T-helper 17 cell (primary cell): Measurements from ENCODE around the gene ILF3. TPM values are rescaled to one million over a fixed set of nuclear protein-coding genes. Genes with fewer than 3 reads are reported as not detected.
A peak's percentile ranks its signal among the peaks of the same experiment; 100 is the strongest.
"Not testable (repeated sequence)": the region's sequence is repeated elsewhere in the genome, so short reads cannot be mapped to it uniquely, and the experiment has no call there.

Experiments used
- ATAC-seq: fragments of 150-1000 bp; cut with Tn5 transposase; 2 replicates; pipeline ENCODE4 v1.10.0; 2021; ENCODE audit warnings: mild to moderate bottlenecking, moderate library complexity
- DNase-seq, 3 donors: peaks; one replicate each; pipeline versions ENCODE4 v3.0.0 to v3.0.0-alpha.2; 2020 to 2021
- H3K9me3 ChIP-seq: one replicate; pipeline ENCODE4 v1.7.0; 2013; ENCODE audit warnings: low read length, mild to moderate bottlenecking; ENCODE audit not compliant: control insufficient read depth, poor library complexity, severe bottlenecking
- H3K27ac Mint-ChIP-seq: one replicate; pipeline ENCODE4 v1.8.0; 2022; ENCODE audit warnings: mild to moderate bottlenecking, moderate library complexity, mixed read lengths
- H3K27me3 Mint-ChIP-seq: one replicate; pipeline ENCODE4 v1.8.0; 2022; ENCODE audit warnings: mixed read lengths
- H3K36me3 Mint-ChIP-seq: one replicate; pipeline ENCODE4 v1.8.0; 2022; ENCODE audit warnings: low read depth, mixed read lengths
- H3K4me1 Mint-ChIP-seq: one replicate; pipeline ENCODE4 v1.8.0; 2022; ENCODE audit warnings: mild to moderate bottlenecking, mixed read lengths
- H3K4me3 Mint-ChIP-seq: one replicate; pipeline ENCODE4 v1.8.0; 2022; ENCODE audit warnings: mild to moderate bottlenecking, moderate library complexity, mixed read lengths
- total RNA-seq, 4 donors: library from RNA in 2 of 4; stranded (reverse) in 2 of 4; gene quantifications; one replicate each; pipeline ENCODE4 v1.2.3 and lab custom pipeline; 2022 to 2026

ILF3 gene
- total RNA-seq, 2 donors from 2014 or later = 428 to 456 TPM

- ATAC-seq = no peak
- Mint-ChIP-seq H3K27me3 (no peaks in the 10 kb centered on the region), H3K27ac (peak overlapping the region; percentile 76), H3K4me3 (no peak overlapping the region), H3K36me3 (no peaks in the 10 kb centered on the region), H3K4me1 (peaks cover 23% of the 10 kb centered on the region)
- no peak for DNase-seq
- H3K9me3 ChIP-seq = no peaks in the 10 kb centered on the region
Measured at GRCh38 chr19:10670876-10671804, 17.0 kb downstream of the ILF3 start.

GRCh38 chr19:10671922-10672321 lies 17.8 kb downstream of the ILF3 start:
- not testable (repeated sequence) for H3K36me3 Mint-ChIP-seq, ATAC-seq, H3K27ac Mint-ChIP-seq, H3K27me3 Mint-ChIP-seq, H3K4me3 Mint-ChIP-seq, DNase-seq, H3K9me3 ChIP-seq
- peaks cover 21% of the 10 kb centered on the region for H3K4me1 Mint-ChIP-seq

- not testable (repeated sequence) for H3K27ac Mint-ChIP-seq, H3K4me1 Mint-ChIP-seq, ATAC-seq, H3K9me3 ChIP-seq, H3K36me3 Mint-ChIP-seq, H3K27me3 Mint-ChIP-seq, DNase-seq
- H3K4me3 Mint-ChIP-seq = peak overlapping the region; percentile 50
Measured at GRCh38 chr19:10675214-10675613, 21.1 kb downstream of the ILF3 start.

GRCh38 chr19:10677751-10678150 lies 23.6 kb downstream of the ILF3 start:
- ATAC-seq (no peak), DNase-seq (no peak)
- Mint-ChIP-seq H3K36me3 (peaks cover 3% of the 10 kb centered on the region), H3K4me1 (no peaks in the 10 kb centered on the region), H3K27ac (peak overlapping the region; percentile 67), H3K4me3 (no peak overlapping the region), H3K27me3 (no peaks in the 10 kb centered on the region)
- no peaks in the 10 kb centered on the region for H3K9me3 ChIP-seq

GRCh38 chr19:10678813-10679212 lies 24.7 kb downstream of the ILF3 start:
- no peak overlapping the region for H3K4me3 Mint-ChIP-seq

GRCh38 chr19:10679743-10680142 lies 25.6 kb downstream of the ILF3 start:
- no peaks in the 10 kb centered on the region for H3K9me3 ChIP-seq
- Mint-ChIP-seq H3K4me1 (no peaks in the 10 kb centered on the region), H3K36me3 (peaks cover 3% of the 10 kb centered on the region), H3K27me3 (no peaks in the 10 kb centered on the region), H3K27ac (no peak overlapping the region), H3K4me3 (no peak overlapping the region)
- peak; percentile 11 for ATAC-seq
- DNase-seq = no peak

More at GRCh38 chr19:10678813-10679212, 24.7 kb downstream of the ILF3 start:
- Mint-ChIP-seq H3K36me3 (peaks cover 3% of the 10 kb centered on the region), H3K27ac (peak overlapping the region; percentile 67), H3K27me3 (no peaks in the 10 kb centered on the region), H3K4me1 (no peaks in the 10 kb centered on the region)
- no peak for DNase-seq
- H3K9me3 ChIP-seq = no peaks in the 10 kb centered on the region
- ATAC-seq = no peak

- Mint-ChIP-seq H3K36me3 (peaks cover 3% of the 10 kb centered on the region), H3K4me3 (peak overlapping the region; percentile 45), H3K27me3 (no peaks in the 10 kb centered on the region), H3K4me1 (no peaks in the 10 kb centered on the region), H3K27ac (peak overlapping the region; percentile 80)
- ATAC-seq (no peak), DNase-seq (no peak)
- H3K9me3 ChIP-seq = no peaks in the 10 kb centered on the region
Measured at GRCh38 chr19:10680545-10681135, 26.5 kb downstream of the ILF3 start.

GRCh38 chr19:10681658-10682057 lies 27.5 kb downstream of the ILF3 start:
- no peak for ATAC-seq
- no peak for DNase-seq
- H3K36me3 Mint-ChIP-seq = peaks cover 3% of the 10 kb centered on the region
- H3K4me1 Mint-ChIP-seq = no peaks in the 10 kb centered on the region
- H3K27ac Mint-ChIP-seq = peak overlapping the region; percentile 80
- no peaks in the 10 kb centered on the region for H3K9me3 ChIP-seq
- peak overlapping the region; percentile 3 for H3K4me3 Mint-ChIP-seq
- H3K27me3 Mint-ChIP-seq = no peaks in the 10 kb centered on the region

- DNase-seq (no peak), ATAC-seq (no peak)
- Mint-ChIP-seq H3K27ac (peak overlapping the region; percentile 80), H3K27me3 (no peaks in the 10 kb centered on the region), H3K4me3 (no peak overlapping the region), H3K4me1 (no peaks in the 10 kb centered on the region), H3K36me3 (peaks cover 3% of the 10 kb centered on the region)
- no peaks in the 10 kb centered on the region for H3K9me3 ChIP-seq
Measured at GRCh38 chr19:10682397-10683063, 28.4 kb downstream of the ILF3 start.

- Mint-ChIP-seq H3K27me3 (no peaks in the 10 kb centered on the region), H3K27ac (peak overlapping the region; percentile 41), H3K36me3 (peaks cover 3% of the 10 kb centered on the region)
Measured at GRCh38 chr19:10683064-10683426, 28.9 kb downstream of the ILF3 start.

GRCh38 chr19:10683582-10683981 lies 29.4 kb downstream of the ILF3 start:
- Mint-ChIP-seq H3K4me1 (no peaks in the 10 kb centered on the region), H3K36me3 (peaks cover 3% of the 10 kb centered on the region), H3K27ac (peak overlapping the region; percentile 41), H3K27me3 (no peaks in the 10 kb centered on the region), H3K4me3 (no peak overlapping the region)
- no peaks in the 10 kb centered on the region for H3K9me3 ChIP-seq
- ATAC-seq (no peak), DNase-seq (no peak)

More at GRCh38 chr19:10683064-10683426, 28.9 kb downstream of the ILF3 start:
- DNase-seq (no peak), ATAC-seq (no peak)
- H3K9me3 ChIP-seq = no peaks in the 10 kb centered on the region
- Mint-ChIP-seq H3K4me1 (no peaks in the 10 kb centered on the region), H3K4me3 (no peak overlapping the region)

GRCh38 chr19:10685210-10685609 lies 31.1 kb downstream of the ILF3 start:
- no peak overlapping the region for H3K4me3 Mint-ChIP-seq
- DNase-seq (no peak), ATAC-seq (no peak)
- H3K36me3 Mint-ChIP-seq = peaks cover 3% of the 10 kb centered on the region
- peak overlapping the region; percentile 41 for H3K27ac Mint-ChIP-seq
- no peaks in the 10 kb centered on the region for H3K9me3 ChIP-seq
- H3K4me1 Mint-ChIP-seq = peaks cover 4% of the 10 kb centered on the region
- H3K27me3 Mint-ChIP-seq = no peaks in the 10 kb centered on the region

- Mint-ChIP-seq H3K27me3 (no peaks in the 10 kb centered on the region), H3K36me3 (peaks cover 3% of the 10 kb centered on the region), H3K27ac (no peak overlapping the region)
Measured at GRCh38 chr19:10686193-10686592, 32.0 kb downstream of the ILF3 start.

More at GRCh38 chr19:10686193-10686592, 32.0 kb downstream of the ILF3 start:
- no peak overlapping the region for H3K4me3 Mint-ChIP-seq
- DNase-seq = no peak
- H3K4me1 Mint-ChIP-seq = peaks cover 4% of the 10 kb centered on the region
- no peak for ATAC-seq
- H3K9me3 ChIP-seq = no peaks in the 10 kb centered on the region
